ENCODE results near the gene GUCY1B1.

- TF ChIP-seq, protein P1, sequence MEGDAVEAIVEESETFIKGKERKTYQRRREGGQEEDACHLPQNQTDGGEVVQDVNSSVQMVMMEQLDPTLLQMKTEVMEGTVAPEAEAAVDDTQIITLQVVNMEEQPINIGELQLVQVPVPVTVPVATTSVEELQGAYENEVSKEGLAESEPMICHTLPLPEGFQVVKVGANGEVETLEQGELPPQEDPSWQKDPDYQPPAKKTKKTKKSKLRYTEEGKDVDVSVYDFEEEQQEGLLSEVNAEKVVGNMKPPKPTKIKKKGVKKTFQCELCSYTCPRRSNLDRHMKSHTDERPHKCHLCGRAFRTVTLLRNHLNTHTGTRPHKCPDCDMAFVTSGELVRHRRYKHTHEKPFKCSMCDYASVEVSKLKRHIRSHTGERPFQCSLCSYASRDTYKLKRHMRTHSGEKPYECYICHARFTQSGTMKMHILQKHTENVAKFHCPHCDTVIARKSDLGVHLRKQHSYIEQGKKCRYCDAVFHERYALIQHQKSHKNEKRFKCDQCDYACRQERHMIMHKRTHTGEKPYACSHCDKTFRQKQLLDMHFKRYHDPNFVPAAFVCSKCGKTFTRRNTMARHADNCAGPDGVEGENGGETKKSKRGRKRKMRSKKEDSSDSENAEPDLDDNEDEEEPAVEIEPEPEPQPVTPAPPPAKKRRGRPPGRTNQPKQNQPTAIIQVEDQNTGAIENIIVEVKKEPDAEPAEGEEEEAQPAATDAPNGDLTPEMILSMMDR (IDR thresholded peaks at IDR 0.05), result no peak
- TF ChIP-seq POLR2A (IDR thresholded peaks at IDR 0.05), result no peak
These were observed 48.2 kb downstream of the GUCY1B1 start for GRCh38 chr4:155807021-155807420.

All from esophagus squamous epithelium (tissue), 4 donors.